ENCODE data around the gene CLC.
"Not testable (repeated sequence)": the region's sequence is repeated elsewhere in the genome, so short reads cannot be mapped to it uniquely, and the experiment has no call there.

Gene CLC

GRCh38 chr19:39727070-39727800 is 10.6 kb downstream of the CLC start:
- DNase-seq = no peak

GRCh38 chr19:39725995-39726394 is 11.8 kb downstream of the CLC start:
- DNase-seq = no peak

GRCh38 chr19:39720144-39720543 is 17.7 kb downstream of the CLC start:
- not testable (repeated sequence) for DNase-seq

- no peak for DNase-seq
Observed at GRCh38 chr19:39710333-39710890, 27.4 kb downstream of the CLC start.

- DNase-seq = no peak
Observed at GRCh38 chr19:39709026-39709872, 28.6 kb downstream of the CLC start.

GRCh38 chr19:39708594-39708993 is 29.2 kb downstream of the CLC start:
- DNase-seq = no peak

GRCh38 chr19:39705578-39706188 is 32.1 kb downstream of the CLC start:
- DNase-seq = no peak

- DNase-seq = no peak
Observed at GRCh38 chr19:39704181-39705044, 33.4 kb downstream of the CLC start, which contains the start of gene LGALS14. LGALS14 (plus strand) TSS chr19:39704481; CDS start chr19:39704529, 48 bp downstream.

- DNase-seq = no peak
Observed at GRCh38 chr19:39701291-39701690, 36.5 kb downstream of the CLC start.

- no peak for DNase-seq
Observed at GRCh38 chr19:39698535-39698934, 39.3 kb downstream of the CLC start.

GRCh38 chr19:39696387-39696786 is 41.4 kb downstream of the CLC start:
- DNase-seq = no peak

GRCh38 chr19:39695759-39696158 is 42.1 kb downstream of the CLC start:
- DNase-seq = no peak

- DNase-seq = no peak
Observed at GRCh38 chr19:39692822-39693221, 45.0 kb downstream of the CLC start.

GRCh38 chr19:39692166-39692565 is 45.7 kb downstream of the CLC start:
- DNase-seq = no peak

GRCh38 chr19:39688637-39689036 is 49.2 kb downstream of the CLC start:
- DNase-seq = not testable (repeated sequence)

- no peak for DNase-seq
Observed at GRCh38 chr19:39686739-39687138, 51.1 kb downstream of the CLC start.

GRCh38 chr19:39684267-39684666 is 53.6 kb downstream of the CLC start:
- no peak for DNase-seq

- no peak for DNase-seq
Observed at GRCh38 chr19:39681416-39681815, 56.4 kb downstream of the CLC start.
